HL-60 (cell line): ENCODE results near the gene FAM221A.
A peak's percentile ranks its signal among the peaks of the same experiment; 100 is the strongest.

Source experiments
- DNase-seq, 2 experiments: peaks; one replicate each; pipeline ENCODE4 v3.0.0-alpha.2; 2010 to 2020; ENCODE audit warnings: low read depth in 1 of 2, low spot score in 1 of 2
- H3K27ac ChIP-seq: fragments of 250-450 bp; sonication (Bioruptor Pico); replicated peaks from 2 replicates; pipeline ENCODE4 v1.5.1; 2020; ENCODE audit warnings: mild to moderate bottlenecking, moderate library complexity
- H3K27me3 ChIP-seq: fragments of 250-450 bp; sonication (Bioruptor Pico); 2 replicates; pipeline ENCODE4 v1.5.1; 2021; ENCODE audit warnings: mild to moderate bottlenecking, moderate library complexity; ENCODE audit not compliant: insufficient read depth, poor library complexity, severe bottlenecking
- H3K4me3 ChIP-seq: replicated peaks from 2 replicates; pipeline ENCODE4 v1.5.1; 2011; ENCODE audit warnings: mild to moderate bottlenecking, control low read depth, low read length; ENCODE audit not compliant: insufficient read depth
- CTCF ChIP-seq: IDR thresholded peaks from one replicate; pipeline ENCODE4 v1.5.1; 2011; ENCODE audit warnings: low read length, control low read depth, inconsistent platforms; ENCODE audit not compliant: insufficient read depth
- GABPA ChIP-seq: IDR thresholded peaks from 2 replicates; pipeline ENCODE4 v1.6.1; 2012; ENCODE audit warnings: low read depth
- POLR2AphosphoS5 ChIP-seq: IDR thresholded peaks from 2 replicates; pipeline ENCODE4 v1.6.1; 2012; ENCODE audit warnings: low read depth
- REST ChIP-seq: IDR thresholded peaks from 2 replicates; pipeline ENCODE4 v1.6.1; 2012; ENCODE audit warnings: low read depth; ENCODE audit not compliant: insufficient replicate concordance
- SPI1 ChIP-seq: IDR thresholded peaks from 2 replicates; pipeline ENCODE4 v1.6.1; 2012; ENCODE audit warnings: low read depth, mild to moderate bottlenecking, borderline replicate concordance

The FAM221A gene

GRCh38 chr7:23691320-23691719 lies 11.3 kb downstream of the FAM221A start:
- TF ChIP-seq CTCF (no peak), GABPA (no peak), POLR2AphosphoS5 (no peak), REST (no peak), SPI1 (no peak)
- H3K27me3 ChIP-seq = no peaks in the 10 kb centered on the region
- no peak for DNase-seq
- H3K27ac ChIP-seq = no peak overlapping the region
- H3K4me3 ChIP-seq = no peak overlapping the region

GRCh38 chr7:23693224-23693623 lies 13.2 kb downstream of the FAM221A start:
- H3K4me3 ChIP-seq = no peak overlapping the region
- TF ChIP-seq SPI1 = no peak
- TF ChIP-seq CTCF = no peak
- no peak for TF ChIP-seq GABPA
- TF ChIP-seq REST = no peak
- TF ChIP-seq POLR2AphosphoS5 = no peak
- DNase-seq = no peak
- H3K27me3 ChIP-seq = no peaks in the 10 kb centered on the region
- H3K27ac ChIP-seq = no peak overlapping the region

- Histone ChIP-seq H3K4me3 (no peak overlapping the region), H3K27me3 (no peaks in the 10 kb centered on the region), H3K27ac (no peak overlapping the region)
- no peak for TF ChIP-seq REST
- peak; percentile 73 for TF ChIP-seq CTCF
- peak; percentile 11 to 60 for DNase-seq
Measured at GRCh38 chr7:23696916-23697441, 17.0 kb downstream of the FAM221A start.
